HG02623 (cell line): ENCODE data around the gene HDDC2.

ENCODE experiments used
- ATAC-seq: cut with Tn5 transposase; IDR thresholded peaks from one replicate; pipeline ENCODE4 v1.9.1; 2021; ENCODE audit warnings: moderate library complexity; ENCODE audit not compliant: unreplicated experiment

The HDDC2 gene

GRCh38 chr6:125271486-125272159 is 30.1 kb downstream of the HDDC2 start:
- ATAC-seq, result no peak

- no peak for ATAC-seq
Measured at GRCh38 chr6:125270380-125270779, 31.4 kb downstream of the HDDC2 start.

GRCh38 chr6:125269328-125269985 is 32.3 kb downstream of the HDDC2 start:
- ATAC-seq, result no peak

- no peak for ATAC-seq
Measured at GRCh38 chr6:125268765-125269164, 33.0 kb downstream of the HDDC2 start.

GRCh38 chr6:125267806-125268523 is 33.8 kb downstream of the HDDC2 start:
- no peak for ATAC-seq

- no peak for ATAC-seq
Measured at GRCh38 chr6:125264476-125264875, 37.3 kb downstream of the HDDC2 start.

GRCh38 chr6:125262016-125263013 is 39.5 kb downstream of the HDDC2 start:
- no peak for ATAC-seq

GRCh38 chr6:125259354-125259736 is 42.4 kb downstream of the HDDC2 start:
- ATAC-seq, result no peak

- ATAC-seq, result no peak
Measured at GRCh38 chr6:125258651-125259353, 43.0 kb downstream of the HDDC2 start.

GRCh38 chr6:125257351-125257750 is 44.4 kb downstream of the HDDC2 start:
- no peak for ATAC-seq

- ATAC-seq, result no peak
Measured at GRCh38 chr6:125255201-125255600, 46.6 kb downstream of the HDDC2 start.

GRCh38 chr6:125254321-125254720 is 47.4 kb downstream of the HDDC2 start:
- no peak for ATAC-seq

- ATAC-seq, result no peak
Measured at GRCh38 chr6:125253881-125254280, 47.9 kb downstream of the HDDC2 start.

GRCh38 chr6:125252891-125253290 is 48.9 kb downstream of the HDDC2 start:
- no peak for ATAC-seq

- no peak for ATAC-seq
Measured at GRCh38 chr6:125251516-125252220, 50.1 kb downstream of the HDDC2 start.

- no peak for ATAC-seq
Measured at GRCh38 chr6:125250511-125250910, 51.3 kb downstream of the HDDC2 start.

- ATAC-seq, result no peak
Measured at GRCh38 chr6:125248136-125248535, 53.6 kb downstream of the HDDC2 start.

- ATAC-seq, result no peak
Measured at GRCh38 chr6:125246566-125246965, 55.2 kb downstream of the HDDC2 start.

GRCh38 chr6:125245523-125246264 is 56.1 kb downstream of the HDDC2 start:
- ATAC-seq, result no peak
